Measurements from ENCODE around the gene NDRG2.

The NDRG2 gene

DNA sequence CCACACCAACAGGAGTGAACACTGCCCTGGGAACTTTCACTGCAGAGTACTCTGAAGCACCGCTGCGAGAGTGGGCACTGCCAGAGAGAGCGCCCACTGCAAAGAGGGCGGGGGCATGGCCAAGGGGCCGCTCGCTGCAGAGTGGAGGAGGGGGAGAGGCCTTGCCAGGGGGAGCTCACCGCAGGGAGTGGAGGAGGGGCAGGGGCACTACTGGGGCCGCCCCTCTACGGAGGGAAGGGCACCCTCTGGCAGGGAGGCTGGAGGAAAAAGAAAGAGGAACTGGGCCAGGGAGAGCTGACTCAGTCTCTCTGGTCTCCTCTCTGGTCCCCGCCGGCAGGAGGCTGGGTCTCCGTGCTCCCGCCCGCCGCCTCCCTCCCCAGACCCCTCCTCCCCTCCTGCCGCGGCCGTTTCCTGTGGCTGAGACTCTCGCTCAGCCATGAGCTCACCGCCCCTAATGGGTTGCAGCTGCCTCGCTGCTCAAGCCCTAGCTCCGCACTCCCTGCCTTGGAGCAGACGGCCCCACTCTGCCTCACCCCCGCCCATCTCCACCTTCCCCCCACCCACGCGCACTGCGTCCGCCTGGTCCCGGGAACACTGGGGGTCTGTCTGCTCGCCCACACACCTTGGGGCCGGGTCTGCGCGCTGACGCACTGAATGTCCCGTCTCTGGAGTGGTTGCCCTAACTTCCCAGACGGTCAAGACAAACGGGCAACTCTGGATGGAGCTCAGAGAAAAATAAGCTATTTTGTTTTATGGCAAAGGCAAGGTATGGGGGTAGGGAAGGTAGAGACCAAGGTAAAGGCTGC, 46.6 kb upstream of the NDRG2 start:
- CTCF ChIA-PET = interaction anchor here (0.6 to 4.3 kb wide), 18 partner anchors 15 to 560 kb away, joined by 3 to 64 read pairs (median 4); partner anchors contain the start of gene TMEM253
- Histone ChIP-seq H3K4me3 (ENCODE audit: low read depth, low read length) (peak overlapping the region; percentile 79), H3K9me3 (ENCODE audit: control insufficient read depth, insufficient read depth, low read depth, low read length) (no peaks in the 10 kb centered on the region), H3K27ac (ENCODE audit: extremely low read depth, low read depth, low read length) (peak overlapping the region; percentile 86), H3K4me1 (ENCODE audit: control insufficient read depth, insufficient read depth, low read length) (peaks cover 16% of the 10 kb centered on the region), H3K36me3 (ENCODE audit: control insufficient read depth in 2 of 2, insufficient read depth in 1 of 2, low read length in 2 of 2) (peaks cover 0 to 35% of the 10 kb centered on the region in 2 experiments; a peak in 1 of 3 replicates)
- POLR2A ChIA-PET = interaction anchor here (0.7 to 3.7 kb wide), 23 partner anchors 8 to 610 kb away, joined by 3 to 71 read pairs (median 5); partner anchors contain the start of genes NDRG2, RNASE8, SLC39A2 and ZNF219
- TF ChIP-seq ZNF654 (tag by site-specific recombination; IDR thresholded peaks at IDR 0.05; ENCODE audit: low read depth) (no peak), ZNF248 (tag by site-specific recombination; IDR thresholded peaks at IDR 0.05) (no peak), FEZF1 (tag by site-specific recombination; IDR thresholded peaks at IDR 0.05) (no peak), ZSCAN18 (tag by site-specific recombination; IDR thresholded peaks at IDR 0.05) (no peak), ZNF513 (tag by site-specific recombination; IDR thresholded peaks at IDR 0.05) (no peak), SCRT2 (tag by site-specific recombination; IDR thresholded peaks at IDR 0.05) (no peak), ZNF843 (tag by site-specific recombination; IDR thresholded peaks at IDR 0.05) (0 out of 2 replicates have a peak, but pooled peaks have one; percentile 14), KLF16 (tag by site-specific recombination; IDR thresholded peaks at IDR 0.05) (peak; percentile 87), REST (tag by site-specific recombination; IDR thresholded peaks at IDR 0.05) (no peak), ZNF24 (tag by site-specific recombination; IDR thresholded peaks at IDR 0.05) (no peak; the same call in none of the 2 replicates), ZNF501 (tag by site-specific recombination; IDR thresholded peaks at IDR 0.05) (no peak), ZNF157 (tag by site-specific recombination; IDR thresholded peaks at IDR 0.05) (no peak), ZNF16 (tag by site-specific recombination; IDR thresholded peaks at IDR 0.05; ENCODE audit: low read depth) (no peak), OVOL3 (tag by site-specific recombination; IDR thresholded peaks at IDR 0.05) (no peak), ZFP37 (tag by site-specific recombination; IDR thresholded peaks at IDR 0.05) (no peak), ZNF610 (tag by site-specific recombination; IDR thresholded peaks at IDR 0.05; ENCODE audit: borderline replicate concordance) (peak; percentile 55; the same call in 1 of the 2 replicates), ZNF175 (tag by site-specific recombination; IDR thresholded peaks at IDR 0.05) (no peak), ATF2 (tag by site-specific recombination; IDR thresholded peaks at IDR 0.05; ENCODE audit: low read depth) (no peak), ZSCAN23 (tag by site-specific recombination; IDR thresholded peaks at IDR 0.05) (no peak), HOXD13 (CRISPR knock-in tag; IDR thresholded peaks at IDR 0.05; ENCODE audit: borderline replicate concordance) (no peak)
- TF ChIP-seq, protein P1, sequence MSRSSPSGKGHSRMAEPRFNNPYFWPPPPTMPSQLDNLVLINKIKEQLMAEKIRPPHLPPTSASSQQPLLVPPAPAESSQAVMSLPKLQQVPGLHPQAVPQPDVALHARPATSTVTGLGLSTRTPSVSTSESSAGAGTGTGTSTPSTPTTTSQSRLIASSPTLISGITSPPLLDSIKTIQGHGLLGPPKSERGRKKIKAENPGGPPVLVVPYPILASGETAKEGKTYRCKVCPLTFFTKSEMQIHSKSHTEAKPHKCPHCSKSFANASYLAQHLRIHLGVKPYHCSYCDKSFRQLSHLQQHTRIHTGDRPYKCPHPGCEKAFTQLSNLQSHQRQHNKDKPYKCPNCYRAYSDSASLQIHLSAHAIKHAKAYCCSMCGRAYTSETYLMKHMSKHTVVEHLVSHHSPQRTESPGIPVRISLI (tag by site-specific recombination; IDR thresholded peaks at IDR 0.05) = no peak
- TF ChIP-seq, protein P2, sequence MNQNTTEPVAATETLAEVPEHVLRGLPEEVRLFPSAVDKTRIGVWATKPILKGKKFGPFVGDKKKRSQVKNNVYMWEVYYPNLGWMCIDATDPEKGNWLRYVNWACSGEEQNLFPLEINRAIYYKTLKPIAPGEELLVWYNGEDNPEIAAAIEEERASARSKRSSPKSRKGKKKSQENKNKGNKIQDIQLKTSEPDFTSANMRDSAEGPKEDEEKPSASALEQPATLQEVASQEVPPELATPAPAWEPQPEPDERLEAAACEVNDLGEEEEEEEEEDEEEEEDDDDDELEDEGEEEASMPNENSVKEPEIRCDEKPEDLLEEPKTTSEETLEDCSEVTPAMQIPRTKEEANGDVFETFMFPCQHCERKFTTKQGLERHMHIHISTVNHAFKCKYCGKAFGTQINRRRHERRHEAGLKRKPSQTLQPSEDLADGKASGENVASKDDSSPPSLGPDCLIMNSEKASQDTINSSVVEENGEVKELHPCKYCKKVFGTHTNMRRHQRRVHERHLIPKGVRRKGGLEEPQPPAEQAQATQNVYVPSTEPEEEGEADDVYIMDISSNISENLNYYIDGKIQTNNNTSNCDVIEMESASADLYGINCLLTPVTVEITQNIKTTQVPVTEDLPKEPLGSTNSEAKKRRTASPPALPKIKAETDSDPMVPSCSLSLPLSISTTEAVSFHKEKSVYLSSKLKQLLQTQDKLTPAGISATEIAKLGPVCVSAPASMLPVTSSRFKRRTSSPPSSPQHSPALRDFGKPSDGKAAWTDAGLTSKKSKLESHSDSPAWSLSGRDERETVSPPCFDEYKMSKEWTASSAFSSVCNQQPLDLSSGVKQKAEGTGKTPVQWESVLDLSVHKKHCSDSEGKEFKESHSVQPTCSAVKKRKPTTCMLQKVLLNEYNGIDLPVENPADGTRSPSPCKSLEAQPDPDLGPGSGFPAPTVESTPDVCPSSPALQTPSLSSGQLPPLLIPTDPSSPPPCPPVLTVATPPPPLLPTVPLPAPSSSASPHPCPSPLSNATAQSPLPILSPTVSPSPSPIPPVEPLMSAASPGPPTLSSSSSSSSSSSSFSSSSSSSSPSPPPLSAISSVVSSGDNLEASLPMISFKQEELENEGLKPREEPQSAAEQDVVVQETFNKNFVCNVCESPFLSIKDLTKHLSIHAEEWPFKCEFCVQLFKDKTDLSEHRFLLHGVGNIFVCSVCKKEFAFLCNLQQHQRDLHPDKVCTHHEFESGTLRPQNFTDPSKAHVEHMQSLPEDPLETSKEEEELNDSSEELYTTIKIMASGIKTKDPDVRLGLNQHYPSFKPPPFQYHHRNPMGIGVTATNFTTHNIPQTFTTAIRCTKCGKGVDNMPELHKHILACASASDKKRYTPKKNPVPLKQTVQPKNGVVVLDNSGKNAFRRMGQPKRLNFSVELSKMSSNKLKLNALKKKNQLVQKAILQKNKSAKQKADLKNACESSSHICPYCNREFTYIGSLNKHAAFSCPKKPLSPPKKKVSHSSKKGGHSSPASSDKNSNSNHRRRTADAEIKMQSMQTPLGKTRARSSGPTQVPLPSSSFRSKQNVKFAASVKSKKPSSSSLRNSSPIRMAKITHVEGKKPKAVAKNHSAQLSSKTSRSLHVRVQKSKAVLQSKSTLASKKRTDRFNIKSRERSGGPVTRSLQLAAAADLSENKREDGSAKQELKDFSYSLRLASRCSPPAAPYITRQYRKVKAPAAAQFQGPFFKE (tag by site-specific recombination; IDR thresholded peaks at IDR 0.05; ENCODE audit: borderline replicate concordance) = no peak
